HG02840 (cell line): ENCODE results near the gene STAT2.

ENCODE experiments used
- ATAC-seq: cut with Tn5 transposase; IDR thresholded peaks from one replicate; pipeline ENCODE4 v1.9.1; 2021; ENCODE audit warnings: mild to moderate bottlenecking, moderate library complexity, moderate number of reproducible peaks; ENCODE audit not compliant: unreplicated experiment, low FRiP score

The STAT2 gene

GRCh38 chr12:56298828-56299227 lies 61.1 kb downstream of the STAT2 start:
- ATAC-seq: no peak

GRCh38 chr12:56297400-56297799 lies 62.5 kb downstream of the STAT2 start:
- no peak for ATAC-seq

GRCh38 chr12:56296295-56296694 lies 63.6 kb downstream of the STAT2 start:
- no peak for ATAC-seq

GRCh38 chr12:56293795-56294194 lies 66.1 kb downstream of the STAT2 start:
- no peak for ATAC-seq
